Smooth muscle cell (in vitro differentiated cells): ENCODE data around the gene PAFAH1B1. TPM values are rescaled to one million over a fixed set of nuclear protein-coding genes. Genes with fewer than 3 reads are reported as not detected.

Experiments
- DNase-seq: peaks from one replicate; lab custom pipeline; 2025; ENCODE audit not compliant: unreplicated experiment; lab: John Stamatoyannopoulos, UW
- H2AFZ ChIP-seq: fragments of 200-600 bp; sonication (generic); 2 replicates; pipeline ENCODE4 v1.6.0; 2016; ENCODE audit warnings: antibody characterized with exemption, low read depth, mild to moderate bottlenecking
- H3F3A ChIP-seq: fragments of 200-600 bp; sonication (generic); 2 replicates; pipeline ENCODE4 v1.6.0; 2017; ENCODE audit warnings: antibody characterized with exemption, low read depth
- H3K27ac ChIP-seq: fragments of 200-600 bp; sonication (generic); 2 replicates; pipeline ENCODE4 v1.5.1; 2016; ENCODE audit warnings: low read depth, mild to moderate bottlenecking
- H3K27me3 ChIP-seq: fragments of 200-600 bp; sonication (generic); 2 replicates; pipeline ENCODE4 v1.6.1; 2016; ENCODE audit warnings: low read depth, mild to moderate bottlenecking
- H3K36me3 ChIP-seq: fragments of 200-600 bp; sonication (generic); 2 replicates; pipeline ENCODE4 v1.5.1; 2016; ENCODE audit warnings: low read depth
- H3K4me1 ChIP-seq: fragments of 200-600 bp; sonication (generic); 2 replicates; pipeline ENCODE4 v1.5.1; 2016; ENCODE audit warnings: low read depth
- H3K4me2 ChIP-seq: fragments of 200-600 bp; sonication (generic); 2 replicates; pipeline ENCODE4 v1.6.0; 2016; ENCODE audit warnings: mild to moderate bottlenecking
- H3K4me3 ChIP-seq: fragments of 200-600 bp; sonication (generic); 2 replicates; pipeline ENCODE4 v1.5.1; 2016; ENCODE audit warnings: mild to moderate bottlenecking
- H3K79me2 ChIP-seq: fragments of 200-600 bp; sonication (generic); 2 replicates; pipeline ENCODE4 v1.6.0; 2016; ENCODE audit warnings: low read depth, mild to moderate bottlenecking
- H3K9ac ChIP-seq: fragments of 200-600 bp; sonication (generic); 2 replicates; pipeline ENCODE4 v1.6.0; 2016; ENCODE audit warnings: low read depth
- H3K9me3 ChIP-seq: fragments of 200-600 bp; sonication (generic); replicated peaks from 2 replicates; pipeline ENCODE4 v1.5.1; 2016; ENCODE audit warnings: low read depth
- H4K20me1 ChIP-seq: fragments of 200-600 bp; sonication (generic); 2 replicates; pipeline ENCODE4 v1.6.0; 2016; ENCODE audit warnings: low read depth
- CTCF ChIP-seq: fragments of 200-600 bp; sonication (generic); IDR thresholded peaks from 2 replicates; pipeline ENCODE4 v1.5.1; 2017; ENCODE audit warnings: borderline replicate concordance, mild to moderate bottlenecking, antibody characterized with exemption; ENCODE audit not compliant: insufficient read depth, poor library complexity, severe bottlenecking
- WGBS: methylation state at CpG from one replicate; pipeline ENCODE4 v1.1.7; 2016; ENCODE audit warnings: low lambda C conversion rate; 5-methylcytosine and 5-hydroxymethylcytosine counted together
- polyA plus RNA-seq: library from polyadenylated mRNA; unstranded; fragments of >200 nt; fragmentation: Nextera tagmentation; extraction: Ambion mirVana; gene quantifications from 2 replicates; pipeline ENCODE4 v1.2.1, GENCODE V29; 2016
- total RNA-seq: library from RNA; depleted of rRNA; stranded (reverse); fragments of >200 nt; gene quantifications from 2 replicates; pipeline ENCODE4 v1.2.3, GENCODE V29; 2014

PAFAH1B1 gene
- total and polyA plus RNA-seq, 2 experiments from 2014 or later = 105 to 127 TPM

- H3K4me2 ChIP-seq = no peak overlapping the region
- no peaks in the 10 kb centered on the region for H3F3A ChIP-seq
- no peaks in the 10 kb centered on the region for H3K79me2 ChIP-seq
- DNase-seq = no peak
- no peaks in the 10 kb centered on the region for H3K36me3 ChIP-seq
- no peaks in the 10 kb centered on the region for H3K9me3 ChIP-seq
- no peak overlapping the region for H3K4me3 ChIP-seq
- H3K9ac ChIP-seq = no peak overlapping the region
- no peak overlapping the region for H3K27ac ChIP-seq
- H3K4me1 ChIP-seq = no peaks in the 10 kb centered on the region
- H2AFZ ChIP-seq = no peak overlapping the region
- 94% methylated on average over 8 of the region's 8 CpGs for WGBS
- H3K27me3 ChIP-seq = no peaks in the 10 kb centered on the region
- no peak for TF ChIP-seq CTCF
- H4K20me1 ChIP-seq = no peaks in the 10 kb centered on the region
These were observed 31.1 kb upstream of the PAFAH1B1 start for GRCh38 chr17:2562162-2562858.

- Histone ChIP-seq H4K20me1 (no peaks in the 10 kb centered on the region), H3K9me3 (no peaks in the 10 kb centered on the region), H2AFZ (no peak overlapping the region), H3K79me2 (no peaks in the 10 kb centered on the region), H3K27ac (no peak overlapping the region), H3F3A (no peaks in the 10 kb centered on the region), H3K4me3 (no peak overlapping the region), H3K27me3 (no peaks in the 10 kb centered on the region), H3K4me2 (no peak overlapping the region), H3K4me1 (no peaks in the 10 kb centered on the region), H3K36me3 (no peaks in the 10 kb centered on the region), H3K9ac (no peak overlapping the region)
- WGBS = 60% methylated on average over 7 of the region's 7 CpGs
- no peak for DNase-seq
- no peak for TF ChIP-seq CTCF
These were observed 30.4 kb upstream of the PAFAH1B1 start for GRCh38 chr17:2563061-2563460.

GRCh38 chr17:2563543-2563942 is 29.9 kb upstream of the PAFAH1B1 start:
- H3K27ac ChIP-seq = no peak overlapping the region
- WGBS = 85% methylated on average over 6 of the region's 6 CpGs
- no peaks in the 10 kb centered on the region for H3K79me2 ChIP-seq
- H3K4me1 ChIP-seq = no peaks in the 10 kb centered on the region
- TF ChIP-seq CTCF = no peak
- H3K4me3 ChIP-seq = no peak overlapping the region
- no peaks in the 10 kb centered on the region for H3K27me3 ChIP-seq
- no peak for DNase-seq
- H4K20me1 ChIP-seq = no peaks in the 10 kb centered on the region
- H3F3A ChIP-seq = no peaks in the 10 kb centered on the region
- no peak overlapping the region for H3K9ac ChIP-seq
- no peak overlapping the region for H2AFZ ChIP-seq
- H3K4me2 ChIP-seq = no peak overlapping the region
- H3K9me3 ChIP-seq = no peaks in the 10 kb centered on the region
- H3K36me3 ChIP-seq = no peaks in the 10 kb centered on the region

- H3K27me3 ChIP-seq = no peaks in the 10 kb centered on the region
- H3K4me1 ChIP-seq = no peaks in the 10 kb centered on the region
- no peaks in the 10 kb centered on the region for H3K36me3 ChIP-seq
- no peak overlapping the region for H3K27ac ChIP-seq
- H4K20me1 ChIP-seq = no peaks in the 10 kb centered on the region
- H3K79me2 ChIP-seq = no peaks in the 10 kb centered on the region
- H3K4me2 ChIP-seq = no peak overlapping the region
- no peak overlapping the region for H3K9ac ChIP-seq
- no peaks in the 10 kb centered on the region for H3F3A ChIP-seq
- TF ChIP-seq CTCF = no peak
- no peak overlapping the region for H3K4me3 ChIP-seq
- WGBS = 93% methylated on average over 5 of the region's 5 CpGs
- H3K9me3 ChIP-seq = no peaks in the 10 kb centered on the region
- DNase-seq = no peak
- H2AFZ ChIP-seq = no peak overlapping the region
These were observed 28.6 kb upstream of the PAFAH1B1 start for GRCh38 chr17:2564877-2565276.
